ENCODE measurements around the gene LAMA2.

Gene LAMA2

GRCh38 chr6:129007701-129008373 is 124.9 kb downstream of the LAMA2 start:
- TF ChIP-seq GATA1 (IDR thresholded peaks at IDR 0.05; ENCODE audit: low read depth, low read length) (no peak), POLR2A (IDR thresholded peaks at IDR 0.05; ENCODE audit: low read length) (no peak)

GRCh38 chr6:129008591-129008990 is 125.7 kb downstream of the LAMA2 start:
- DNase-seq: no peak
- TF ChIP-seq POLR2A (IDR thresholded peaks at IDR 0.05; ENCODE audit: low read length): no peak
- TF ChIP-seq GATA1 (IDR thresholded peaks at IDR 0.05; ENCODE audit: low read depth, low read length): no peak

More at GRCh38 chr6:129007701-129008373, 124.9 kb downstream of the LAMA2 start:
- no peak for DNase-seq

DNA sequence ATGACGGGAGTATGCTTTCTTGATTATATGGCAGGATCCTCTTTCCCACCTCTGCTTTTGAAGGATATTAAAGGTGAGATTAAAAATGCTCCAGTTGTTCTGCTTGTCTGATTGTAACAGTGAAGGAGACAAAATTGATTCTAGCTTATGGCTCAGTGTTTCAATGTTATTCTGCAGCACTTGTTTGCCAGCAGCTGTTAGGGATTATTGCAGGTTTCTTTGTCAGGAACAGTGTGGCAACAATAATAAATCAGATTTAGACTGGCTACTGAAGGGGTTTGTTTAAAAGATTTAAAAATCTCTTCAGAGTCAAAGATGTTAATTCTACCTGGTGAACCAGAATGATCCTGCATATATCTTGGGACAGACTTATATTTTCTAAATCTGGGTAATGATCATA is 126.9 kb downstream of the LAMA2 start:
- TF ChIP-seq POLR2A (IDR thresholded peaks at IDR 0.05; ENCODE audit: low read length) (no peak), GATA1 (IDR thresholded peaks at IDR 0.05; ENCODE audit: low read depth, low read length) (no peak)
- DNase-seq: no peak

DNA sequence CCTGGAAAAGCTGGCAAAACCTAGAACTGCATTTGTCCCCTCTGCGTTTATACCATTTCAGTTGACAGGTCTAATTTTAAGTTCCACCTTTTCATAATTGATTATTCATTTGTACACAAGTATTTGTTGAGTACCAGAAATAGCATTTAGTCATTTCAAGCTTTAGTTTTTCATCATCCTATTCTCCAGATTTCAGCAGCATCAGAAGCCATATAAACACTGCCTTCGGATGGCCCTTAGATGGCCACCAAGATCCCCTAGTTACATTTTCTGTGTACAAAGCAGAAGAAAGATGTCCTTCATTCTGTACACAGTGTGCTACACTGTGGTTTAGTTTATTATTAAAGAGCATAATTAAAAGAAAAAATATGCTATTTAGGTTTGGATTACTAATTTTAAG is 131.4 kb downstream of the LAMA2 start:
- DNase-seq: no peak
- TF ChIP-seq GATA1 (IDR thresholded peaks at IDR 0.05; ENCODE audit: low read depth, low read length) (no peak), POLR2A (IDR thresholded peaks at IDR 0.05; ENCODE audit: low read length) (no peak)

DNA sequence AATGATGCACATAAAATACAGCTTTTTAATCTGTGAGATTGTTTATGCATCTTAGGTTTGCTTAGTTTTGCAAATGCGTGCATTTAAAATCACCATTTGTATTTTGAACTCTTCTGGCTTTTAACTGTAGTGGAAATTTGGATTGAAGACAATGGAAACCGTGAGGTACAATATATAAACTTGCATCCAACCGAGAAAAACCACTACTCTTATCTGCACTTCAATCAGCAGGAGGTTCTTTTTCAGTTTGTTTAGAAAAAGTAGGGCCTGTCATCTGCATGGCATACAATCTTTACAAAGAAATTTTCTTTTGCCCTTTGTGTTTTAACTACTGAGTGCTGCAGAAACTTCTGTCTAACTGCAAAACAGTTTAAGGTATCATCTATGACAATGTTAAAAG is 132.8 kb downstream of the LAMA2 start:
- TF ChIP-seq GATA1 (IDR thresholded peaks at IDR 0.05; ENCODE audit: low read depth, low read length) (no peak), POLR2A (IDR thresholded peaks at IDR 0.05; ENCODE audit: low read length) (no peak)

GRCh38 chr6:129016844-129017243 is 133.9 kb downstream of the LAMA2 start:
- no peak for DNase-seq
- TF ChIP-seq GATA1 (IDR thresholded peaks at IDR 0.05; ENCODE audit: low read depth, low read length) (no peak), POLR2A (IDR thresholded peaks at IDR 0.05; ENCODE audit: low read length) (no peak)

More for the DNA sequence above, 132.8 kb downstream of the LAMA2 start:
- DNase-seq: no peak

GRCh38 chr6:129022011-129022553 is 139.1 kb downstream of the LAMA2 start:
- TF ChIP-seq POLR2A (IDR thresholded peaks at IDR 0.05; ENCODE audit: low read length) (no peak), GATA1 (IDR thresholded peaks at IDR 0.05; ENCODE audit: low read depth, low read length) (no peak)
- DNase-seq: no peak

DNA sequence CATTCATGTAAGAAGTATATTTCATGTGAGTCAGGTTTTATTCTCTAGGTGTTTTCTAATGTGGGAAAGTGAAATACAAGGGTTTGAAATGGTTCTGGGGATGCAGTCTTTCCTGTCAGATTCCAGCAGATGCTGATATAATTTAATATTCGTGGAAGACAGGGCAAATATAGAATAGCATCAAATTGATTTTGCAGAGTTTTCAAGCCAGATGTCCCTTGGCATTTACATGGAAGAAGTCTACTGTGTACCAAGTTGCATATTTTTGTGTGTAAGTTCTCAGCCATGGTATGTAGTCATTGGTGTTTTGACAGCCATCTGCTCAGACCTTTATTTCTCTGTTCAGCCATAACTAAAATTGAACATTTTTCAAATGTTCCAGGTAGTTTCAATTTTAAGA is 143.7 kb downstream of the LAMA2 start:
- TF ChIP-seq POLR2A (IDR thresholded peaks at IDR 0.05; ENCODE audit: low read length) (no peak), GATA1 (IDR thresholded peaks at IDR 0.05; ENCODE audit: low read depth, low read length) (no peak)
- DNase-seq: no peak

DNA sequence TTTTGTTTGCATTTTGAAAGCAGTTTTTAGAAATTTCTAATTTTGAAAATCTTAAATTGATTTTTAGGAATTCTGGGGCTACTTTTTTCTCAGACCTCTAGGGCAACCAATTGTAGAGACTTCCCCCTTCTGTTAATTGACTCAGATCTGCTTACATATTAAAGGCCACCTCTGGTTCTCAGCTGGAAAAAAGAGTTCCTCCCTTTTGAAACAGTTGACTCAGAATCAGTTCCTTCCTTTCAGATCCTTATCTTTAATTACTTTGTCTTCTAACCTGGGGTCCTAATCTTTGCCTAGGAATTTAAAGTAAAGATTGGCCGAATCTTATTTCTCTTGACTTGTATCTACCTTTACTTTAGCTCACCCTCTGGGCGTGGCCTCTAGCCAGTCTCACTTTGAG is 146.8 kb downstream of the LAMA2 start:
- TF ChIP-seq POLR2A (IDR thresholded peaks at IDR 0.05; ENCODE audit: low read length) (no peak), GATA1 (IDR thresholded peaks at IDR 0.05; ENCODE audit: low read depth, low read length) (no peak)
- no peak for DNase-seq

- TF ChIP-seq POLR2A (IDR thresholded peaks at IDR 0.05; ENCODE audit: low read length): no peak
- no peak for TF ChIP-seq GATA1 (IDR thresholded peaks at IDR 0.05; ENCODE audit: low read depth, low read length)
These were observed 147.3 kb downstream of the LAMA2 start for GRCh38 chr6:129030215-129030614.

GRCh38 chr6:129031051-129031599 is 148.2 kb downstream of the LAMA2 start:
- TF ChIP-seq POLR2A (IDR thresholded peaks at IDR 0.05; ENCODE audit: low read length) (no peak), GATA1 (IDR thresholded peaks at IDR 0.05; ENCODE audit: low read depth, low read length) (no peak)
- no peak for DNase-seq

More at GRCh38 chr6:129030215-129030614, 147.3 kb downstream of the LAMA2 start:
- DNase-seq: no peak

- TF ChIP-seq GATA1 (IDR thresholded peaks at IDR 0.05; ENCODE audit: low read depth, low read length) (no peak), POLR2A (IDR thresholded peaks at IDR 0.05; ENCODE audit: low read length) (no peak)
- DNase-seq: no peak
These were observed 149.7 kb downstream of the LAMA2 start for GRCh38 chr6:129032602-129033001.

GRCh38 chr6:129033180-129033579 is 150.2 kb downstream of the LAMA2 start:
- DNase-seq: no peak

DNA sequence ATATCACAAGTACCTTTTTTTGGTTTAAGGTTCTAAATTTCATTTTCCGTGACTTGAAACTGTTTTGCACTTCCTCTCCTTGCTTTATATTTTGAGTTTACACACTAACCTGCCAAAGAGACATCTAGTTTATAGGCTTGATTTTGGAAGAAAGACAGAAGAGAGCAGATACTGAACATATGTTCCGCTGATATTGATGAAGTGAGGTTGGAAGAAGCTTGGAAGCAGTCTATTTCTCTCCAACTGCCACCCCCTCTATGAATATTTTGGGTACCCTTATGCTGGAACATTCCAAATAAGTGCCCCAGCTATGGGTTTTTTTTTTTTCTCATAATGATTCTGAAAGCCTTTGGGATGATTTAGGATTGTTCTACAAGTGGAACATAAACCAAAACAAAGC is 150.6 kb downstream of the LAMA2 start:
- DNase-seq: no peak
- TF ChIP-seq GATA1 (IDR thresholded peaks at IDR 0.05; ENCODE audit: low read depth, low read length) (no peak), POLR2A (IDR thresholded peaks at IDR 0.05; ENCODE audit: low read length) (no peak)

More at GRCh38 chr6:129033180-129033579, 150.2 kb downstream of the LAMA2 start:
- TF ChIP-seq POLR2A (IDR thresholded peaks at IDR 0.05; ENCODE audit: low read length): no peak
- TF ChIP-seq GATA1 (IDR thresholded peaks at IDR 0.05; ENCODE audit: low read depth, low read length): no peak

- no peak for TF ChIP-seq GATA1 (IDR thresholded peaks at IDR 0.05; ENCODE audit: low read depth, low read length)
- TF ChIP-seq POLR2A (IDR thresholded peaks at IDR 0.05; ENCODE audit: low read length): no peak
- DNase-seq: no peak
These were observed 158.6 kb downstream of the LAMA2 start for GRCh38 chr6:129041563-129041962.

Data from erythroblast (primary cell).